PC-3 (cell line): Measurements from ENCODE around the gene GTF2H2C. TPM values are rescaled to one million over a fixed set of nuclear protein-coding genes. Genes with fewer than 3 reads are reported as not detected.
"Not testable (repeated sequence)": the region's sequence is repeated elsewhere in the genome, so short reads cannot be mapped to it uniquely, and the experiment has no call there.

Source experiments
- ATAC-seq: fragments of 200-7000 bp; cut with Tn5 transposase; 2 replicates; pipeline ENCODE4 v1.9.1; 2020; ENCODE audit warnings: mild to moderate bottlenecking, moderate library complexity
- BruUV-seq: library from RNA; stranded (reverse); fragments of 400-500 nt; replicated peaks from 2 replicates; lab custom pipeline; 2021; lab: Mats Ljungman, UMichigan
- CTCF ChIA-PET: fragments of 300-600 bp; sonication (Branson Sonifier 250); formaldehyde crosslinking; loops from one replicate; lab custom pipeline; 2022; ENCODE audit warnings: antibody characterized with exemption; lab: Charles Lee
- POLR2A ChIA-PET: fragments of 300-600 bp; sonication (Branson Sonifier 250); formaldehyde crosslinking; loops from one replicate; lab custom pipeline; 2022; ENCODE audit warnings: antibody characterized with exemption; ENCODE audit not compliant: unreplicated experiment; lab: Charles Lee
- DNase-seq: peaks from one replicate; pipeline ENCODE4 v3.0.0-alpha.2; 2015
- H2AFZ ChIP-seq: fragments of 300-600 bp; sonication (generic); 2 replicates; pipeline ENCODE4 v1.6.0; 2016; ENCODE audit warnings: antibody characterized with exemption, low read length
- H3F3A ChIP-seq: fragments of 300-600 bp; sonication (generic); one replicate; pipeline ENCODE4 v1.6.0; 2017; ENCODE audit warnings: antibody characterized with exemption, low read length, control low read depth, mild to moderate bottlenecking; ENCODE audit not compliant: unreplicated experiment
- H3K27ac ChIP-seq: fragments of 300-600 bp; sonication (generic); 2 replicates; pipeline ENCODE4 v1.5.1; 2016; ENCODE audit warnings: mild to moderate bottlenecking, low read length
- H3K27me3 ChIP-seq: fragments of 300-600 bp; sonication (generic); 2 replicates; pipeline ENCODE4 v1.6.1; 2016; ENCODE audit warnings: low read length, mixed read lengths
- H3K36me3 ChIP-seq: fragments of 300-600 bp; sonication (generic); 2 replicates; pipeline ENCODE4 v1.6.1; 2016; ENCODE audit warnings: low read depth, mixed run types, low read length, mixed read lengths
- H3K4me1 ChIP-seq: fragments of 300-600 bp; sonication (generic); 2 replicates; pipeline ENCODE4 v1.5.1; 2016; ENCODE audit warnings: low read length; ENCODE audit not compliant: insufficient read depth
- H3K4me2 ChIP-seq: fragments of 300-600 bp; sonication (generic); 2 replicates; pipeline ENCODE4 v1.6.0; 2016; ENCODE audit warnings: low read length
- H3K4me3 ChIP-seq: fragments of 300-600 bp; sonication (generic); 2 replicates; pipeline ENCODE4 v1.5.1; 2016; ENCODE audit warnings: mild to moderate bottlenecking, low read length, mixed read lengths
- H3K79me2 ChIP-seq: fragments of 300-600 bp; sonication (generic); 2 replicates; pipeline ENCODE4 v1.6.1; 2017; ENCODE audit warnings: low read length, mixed read lengths
- H3K9ac ChIP-seq: fragments of 300-600 bp; sonication (generic); 2 replicates; pipeline ENCODE4 v1.6.0; 2016; ENCODE audit warnings: mild to moderate bottlenecking, low read length
- H3K9me2 ChIP-seq: fragments of 300-600 bp; sonication (generic); replicated peaks from 2 replicates; pipeline ENCODE4 v1.6.1; 2016; ENCODE audit warnings: mixed run types, low read length, mixed read lengths
- H3K9me3 ChIP-seq: fragments of 300-600 bp; sonication (generic); 2 replicates; pipeline ENCODE4 v1.6.1; 2016; ENCODE audit warnings: low read length, mixed read lengths
- H4K20me1 ChIP-seq: fragments of 300-600 bp; sonication (generic); 2 replicates; pipeline ENCODE4 v1.6.1; 2016; ENCODE audit warnings: low read length, mixed read lengths
- EZH2 ChIP-seq: fragments of 300-600 bp; sonication (generic); IDR thresholded peaks from one replicate; pipeline ENCODE4 v1.6.1; 2017; ENCODE audit warnings: antibody characterized with exemption, mild to moderate bottlenecking, low read length; ENCODE audit not compliant: unreplicated experiment
- EZH2phosphoT487 ChIP-seq: fragments of 300-600 bp; sonication (generic); IDR thresholded peaks from 2 replicates; pipeline ENCODE4 v1.6.1; 2018; ENCODE audit warnings: mild to moderate bottlenecking, antibody characterized with exemption, low read length, borderline replicate concordance
- intact Hi-C: fragments of 100-400 bp; cut with micrococcal nuclease; formaldehyde crosslinking; loops from 2 replicates; pipeline ENCODE4 v1.9.0; 2023
- total RNA-seq: library from RNA; depleted of rRNA; stranded (reverse); fragments of >200 nt; gene quantifications from 2 replicates; pipeline ENCODE4 v1.2.3, GENCODE V29; 2014
- TF ChIP-seq, protein P1 (sequence below): fragments of 300-600 bp; sonication (generic); conservative IDR thresholded peaks from 2 replicates; pipeline ENCODE4 v1.5.1; 2017; ENCODE audit warnings: antibody characterized with exemption, low read depth, mild to moderate bottlenecking, low read length

GTF2H2C gene
- total RNA-seq, 1 experiment from 2014 or later, result 14.0 TPM

DNA sequence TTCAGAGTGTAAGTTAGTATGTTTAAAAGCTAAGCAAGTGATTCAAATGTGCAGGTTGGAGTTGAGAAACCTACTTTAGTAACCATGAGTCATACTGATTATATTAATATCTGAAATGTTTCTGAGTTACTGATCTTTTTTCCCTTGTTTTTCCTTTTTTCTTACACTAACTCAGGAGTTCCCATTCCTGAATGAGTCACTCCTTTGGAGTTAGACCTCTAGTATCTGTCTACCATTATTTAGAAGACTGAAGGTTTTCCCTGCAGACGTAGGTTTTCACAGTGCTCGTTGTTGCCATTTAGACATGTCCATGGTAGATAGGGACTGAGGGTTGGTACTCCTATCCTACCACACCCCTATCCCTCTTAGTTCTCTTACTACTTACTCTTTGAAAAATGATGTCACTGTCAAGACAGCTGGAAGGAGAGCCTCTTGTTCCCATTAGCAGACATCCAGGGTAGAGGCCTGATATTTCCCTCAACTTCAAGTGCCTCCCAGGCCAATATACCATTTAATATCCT lies 47.2 kb upstream of the GTF2H2C start:
- Histone ChIP-seq H4K20me1 (no peaks in the 10 kb centered on the region), H3K4me2 (peak overlapping the region; percentile 69), H3K36me3 (peaks cover 14% of the 10 kb centered on the region; the same call in 1 of the 2 replicates), H3K9me3 (no peaks in the 10 kb centered on the region), H3F3A (peaks cover 13% of the 10 kb centered on the region), H3K27me3 (no peaks in the 10 kb centered on the region), H3K9ac (peak overlapping the region; percentile 42), H3K9me2 (no peaks in the 10 kb centered on the region), H3K79me2 (peaks cover 19% of the 10 kb centered on the region), H2AFZ (no peak overlapping the region), H3K4me3 (peak overlapping the region; percentile 36; the same call in 1 of the 2 replicates), H3K27ac (peak overlapping the region; percentile 93), H3K4me1 (peaks cover 35% of the 10 kb centered on the region)
- BruUV-seq, result no TSS peak
- TF ChIP-seq EZH2 (no peak), EZH2phosphoT487 (no peak)
- TF ChIP-seq, protein P1, sequence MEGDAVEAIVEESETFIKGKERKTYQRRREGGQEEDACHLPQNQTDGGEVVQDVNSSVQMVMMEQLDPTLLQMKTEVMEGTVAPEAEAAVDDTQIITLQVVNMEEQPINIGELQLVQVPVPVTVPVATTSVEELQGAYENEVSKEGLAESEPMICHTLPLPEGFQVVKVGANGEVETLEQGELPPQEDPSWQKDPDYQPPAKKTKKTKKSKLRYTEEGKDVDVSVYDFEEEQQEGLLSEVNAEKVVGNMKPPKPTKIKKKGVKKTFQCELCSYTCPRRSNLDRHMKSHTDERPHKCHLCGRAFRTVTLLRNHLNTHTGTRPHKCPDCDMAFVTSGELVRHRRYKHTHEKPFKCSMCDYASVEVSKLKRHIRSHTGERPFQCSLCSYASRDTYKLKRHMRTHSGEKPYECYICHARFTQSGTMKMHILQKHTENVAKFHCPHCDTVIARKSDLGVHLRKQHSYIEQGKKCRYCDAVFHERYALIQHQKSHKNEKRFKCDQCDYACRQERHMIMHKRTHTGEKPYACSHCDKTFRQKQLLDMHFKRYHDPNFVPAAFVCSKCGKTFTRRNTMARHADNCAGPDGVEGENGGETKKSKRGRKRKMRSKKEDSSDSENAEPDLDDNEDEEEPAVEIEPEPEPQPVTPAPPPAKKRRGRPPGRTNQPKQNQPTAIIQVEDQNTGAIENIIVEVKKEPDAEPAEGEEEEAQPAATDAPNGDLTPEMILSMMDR, result no peak
- ATAC-seq (peak; percentile 79), DNase-seq (peak; percentile 71)
- ChIA-PET POLR2A (no interaction called here), CTCF (no interaction called here)
- intact Hi-C loops, result no loop called here

DNA sequence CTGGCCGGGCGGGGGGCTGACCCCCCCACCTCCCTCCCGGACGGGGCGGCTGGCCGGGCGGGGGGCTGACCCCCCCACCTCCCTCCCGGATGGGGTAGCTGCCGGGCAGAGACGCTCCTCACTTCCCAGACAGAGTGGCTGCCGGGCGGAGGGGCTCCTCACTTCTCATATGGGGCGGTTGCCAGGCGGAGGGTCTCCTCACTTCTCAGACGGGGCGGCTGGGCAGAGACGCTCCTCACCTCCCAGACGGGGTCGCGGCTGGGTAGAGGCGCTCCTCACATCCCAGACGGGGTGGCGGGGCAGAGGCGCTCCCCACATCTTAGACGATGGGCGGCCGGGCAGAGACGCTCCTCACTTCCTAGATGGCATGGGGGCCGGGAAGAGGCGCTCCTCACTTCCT lies 44.4 kb upstream of the GTF2H2C start:
- intact Hi-C loops, H4K20me1 ChIP-seq, CTCF ChIA-PET, ATAC-seq, H3K27ac ChIP-seq, H3K27me3 ChIP-seq, H3K9me3 ChIP-seq, H3K9ac ChIP-seq, H2AFZ ChIP-seq, H3K36me3 ChIP-seq, H3K4me3 ChIP-seq, DNase-seq, BruUV-seq, H3K4me2 ChIP-seq, H3K9me2 ChIP-seq, POLR2A ChIA-PET: not testable (repeated sequence)
- H3F3A ChIP-seq, result peaks cover 13% of the 10 kb centered on the region
- H3K79me2 ChIP-seq, result peaks cover 33% of the 10 kb centered on the region
- peaks cover 60% of the 10 kb centered on the region for H3K4me1 ChIP-seq

DNA sequence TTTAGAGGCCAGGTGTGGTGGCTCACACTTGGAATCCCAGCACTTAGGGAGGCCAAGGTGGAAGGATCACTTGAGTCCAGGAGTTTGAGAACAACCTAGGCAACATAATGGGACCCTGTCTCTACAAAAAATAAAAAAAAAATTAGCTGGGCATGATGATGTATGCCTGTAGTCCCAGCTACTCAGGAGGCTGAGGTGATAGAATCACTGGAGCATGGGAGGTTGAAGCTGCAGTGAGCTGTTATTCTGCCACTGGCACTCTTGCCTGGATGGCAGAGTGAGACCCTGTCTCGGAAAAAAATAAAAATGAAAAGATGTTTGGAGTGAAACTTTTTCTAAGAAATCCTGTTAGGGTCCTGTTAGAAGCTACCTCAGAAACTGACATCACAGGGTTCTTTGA lies 43.2 kb upstream of the GTF2H2C start:
- H3K4me2 ChIP-seq, result peak overlapping the region; percentile 78
- ATAC-seq (no peak), DNase-seq (no peak)
- H3K27ac ChIP-seq, result peak overlapping the region; percentile 98
- ChIA-PET CTCF (no interaction called here), POLR2A (no interaction called here)
- no peaks in the 10 kb centered on the region for H4K20me1 ChIP-seq
- peaks cover 69% of the 10 kb centered on the region for H3K4me1 ChIP-seq
- H3K9me2 ChIP-seq, result no peaks in the 10 kb centered on the region
- TSS peak; percentile 38 for BruUV-seq
- intact Hi-C loops, result no loop called here
- no peak for TF ChIP-seq EZH2phosphoT487
- TF ChIP-seq, protein P1, result no peak
- TF ChIP-seq EZH2, result no peak
- H2AFZ ChIP-seq, result no peak overlapping the region
- no peaks in the 10 kb centered on the region for H3K36me3 ChIP-seq
- H3F3A ChIP-seq, result peaks cover 13% of the 10 kb centered on the region
- H3K79me2 ChIP-seq, result peaks cover 33% of the 10 kb centered on the region
- peak overlapping the region; percentile 77 for H3K9ac ChIP-seq
- no peaks in the 10 kb centered on the region for H3K9me3 ChIP-seq
- H3K4me3 ChIP-seq, result peak overlapping the region; percentile 33; the same call in 1 of the 2 replicates
- no peaks in the 10 kb centered on the region for H3K27me3 ChIP-seq
